Prostate gland (tissue), 2 donors: ENCODE data around the gene IFT57.

Experiments
- POLR2A ChIP-seq: fragments of 450-650 bp; IDR thresholded peaks from one replicate; pipeline ENCODE4 v1.6.1; 2016; ENCODE audit warnings: antibody characterized with exemption, mild to moderate bottlenecking
- POLR2AphosphoS5 ChIP-seq: sonication (generic); formaldehyde crosslinking; IDR thresholded peaks from one replicate; pipeline ENCODE4 v1.6.1; 2017; ENCODE audit warnings: antibody characterized with exemption
- TF ChIP-seq, protein P1 (sequence below), 4 experiments: fragments of 200-600 bp in 2 of 4; fragments of 450-650 bp in 2 of 4; sonication (generic) in 2 of 4; IDR thresholded peaks; 1 replicate in 3 of 4; 2 replicates in 1 of 4; pipeline ENCODE4 v1.5.1; 2016 to 2019; ENCODE audit warnings: antibody characterized with exemption in 4 of 4, mild to moderate bottlenecking in 2 of 4, moderate library complexity in 2 of 4

- TF ChIP-seq POLR2A (no peak), POLR2AphosphoS5 (no peak)
- TF ChIP-seq, protein P1, sequence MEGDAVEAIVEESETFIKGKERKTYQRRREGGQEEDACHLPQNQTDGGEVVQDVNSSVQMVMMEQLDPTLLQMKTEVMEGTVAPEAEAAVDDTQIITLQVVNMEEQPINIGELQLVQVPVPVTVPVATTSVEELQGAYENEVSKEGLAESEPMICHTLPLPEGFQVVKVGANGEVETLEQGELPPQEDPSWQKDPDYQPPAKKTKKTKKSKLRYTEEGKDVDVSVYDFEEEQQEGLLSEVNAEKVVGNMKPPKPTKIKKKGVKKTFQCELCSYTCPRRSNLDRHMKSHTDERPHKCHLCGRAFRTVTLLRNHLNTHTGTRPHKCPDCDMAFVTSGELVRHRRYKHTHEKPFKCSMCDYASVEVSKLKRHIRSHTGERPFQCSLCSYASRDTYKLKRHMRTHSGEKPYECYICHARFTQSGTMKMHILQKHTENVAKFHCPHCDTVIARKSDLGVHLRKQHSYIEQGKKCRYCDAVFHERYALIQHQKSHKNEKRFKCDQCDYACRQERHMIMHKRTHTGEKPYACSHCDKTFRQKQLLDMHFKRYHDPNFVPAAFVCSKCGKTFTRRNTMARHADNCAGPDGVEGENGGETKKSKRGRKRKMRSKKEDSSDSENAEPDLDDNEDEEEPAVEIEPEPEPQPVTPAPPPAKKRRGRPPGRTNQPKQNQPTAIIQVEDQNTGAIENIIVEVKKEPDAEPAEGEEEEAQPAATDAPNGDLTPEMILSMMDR (IDR thresholded peaks at IDR 0.05), result no peak
Observed at GRCh38 chr3:108133858-108134554, 88.2 kb downstream of the IFT57 start.
